HL-60 (cell line): ENCODE data around the gene TMEM108.

ENCODE experiments used
- DNase-seq, 2 experiments: peaks; one replicate each; pipeline ENCODE4 v3.0.0-alpha.2; 2010 to 2020; ENCODE audit warnings: low read depth in 1 of 2, low spot score in 1 of 2
- H3K27ac ChIP-seq: fragments of 250-450 bp; sonication (Bioruptor Pico); replicated peaks from 2 replicates; pipeline ENCODE4 v1.5.1; 2020; ENCODE audit warnings: mild to moderate bottlenecking, moderate library complexity
- H3K27me3 ChIP-seq: fragments of 250-450 bp; sonication (Bioruptor Pico); 2 replicates; pipeline ENCODE4 v1.5.1; 2021; ENCODE audit warnings: mild to moderate bottlenecking, moderate library complexity; ENCODE audit not compliant: insufficient read depth, poor library complexity, severe bottlenecking
- H3K4me3 ChIP-seq: replicated peaks from 2 replicates; pipeline ENCODE4 v1.5.1; 2011; ENCODE audit warnings: mild to moderate bottlenecking, control low read depth, low read length; ENCODE audit not compliant: insufficient read depth
- CTCF ChIP-seq: IDR thresholded peaks from one replicate; pipeline ENCODE4 v1.5.1; 2011; ENCODE audit warnings: low read length, control low read depth, inconsistent platforms; ENCODE audit not compliant: insufficient read depth
- GABPA ChIP-seq: IDR thresholded peaks from 2 replicates; pipeline ENCODE4 v1.6.1; 2012; ENCODE audit warnings: low read depth
- POLR2AphosphoS5 ChIP-seq: IDR thresholded peaks from 2 replicates; pipeline ENCODE4 v1.6.1; 2012; ENCODE audit warnings: low read depth
- REST ChIP-seq: IDR thresholded peaks from 2 replicates; pipeline ENCODE4 v1.6.1; 2012; ENCODE audit warnings: low read depth; ENCODE audit not compliant: insufficient replicate concordance
- SPI1 ChIP-seq: IDR thresholded peaks from 2 replicates; pipeline ENCODE4 v1.6.1; 2012; ENCODE audit warnings: low read depth, mild to moderate bottlenecking, borderline replicate concordance

TMEM108 gene

GRCh38 chr3:133371181-133371580 is 333.0 kb downstream of the TMEM108 start:
- no peak overlapping the region for H3K27ac ChIP-seq
- H3K4me3 ChIP-seq, result no peak overlapping the region
- DNase-seq, result no peak
- TF ChIP-seq REST (no peak), GABPA (no peak), CTCF (no peak), SPI1 (no peak), POLR2AphosphoS5 (no peak)
- peaks cover 3% of the 10 kb centered on the region for H3K27me3 ChIP-seq

GRCh38 chr3:133371676-133372075 is 333.5 kb downstream of the TMEM108 start:
- TF ChIP-seq SPI1 (no peak), REST (no peak), GABPA (no peak)
- Histone ChIP-seq H3K27me3 (peaks cover 3% of the 10 kb centered on the region), H3K27ac (no peak overlapping the region), H3K4me3 (no peak overlapping the region)
- DNase-seq, result no peak

GRCh38 chr3:133374708-133375402 is 336.7 kb downstream of the TMEM108 start:
- no peak overlapping the region for H3K27ac ChIP-seq
- no peak for DNase-seq
- TF ChIP-seq POLR2AphosphoS5 (no peak), GABPA (no peak), REST (no peak), CTCF (no peak), SPI1 (no peak)
- no peaks in the 10 kb centered on the region for H3K27me3 ChIP-seq
- no peak overlapping the region for H3K4me3 ChIP-seq
